ENCODE results near the gene FAM83E. TPM values are rescaled to one million over a fixed set of nuclear protein-coding genes. Genes with fewer than 3 reads are reported as not detected.

The FAM83E gene
- total RNA-seq, 2 experiments from 2014 or later = 3.0 to 3.7 TPM

- Histone ChIP-seq H4K20me1 (ENCODE audit: insufficient read depth, low read length) (no peaks in the 10 kb centered on the region), H3K9me3 (ENCODE audit: low read length) (no peaks in the 10 kb centered on the region), H3K36me3 (ENCODE audit: insufficient read depth, low read length) (no peaks in the 10 kb centered on the region), H3K4me1 (ENCODE audit: insufficient read depth, low read length, poor library complexity, severe bottlenecking) (peaks cover 5% of the 10 kb centered on the region), H3K27ac (ENCODE audit: low read depth, low read length, poor library complexity, severe bottlenecking) (no peak overlapping the region), H2AFZ (ENCODE audit: low read length) (no peak overlapping the region), H3K9me2 (ENCODE audit: insufficient read depth, low read length) (no peaks in the 10 kb centered on the region), H3K4me3 (ENCODE audit: low read depth, low read length, poor library complexity, severe bottlenecking) (no peak overlapping the region), H3K4me2 (ENCODE audit: low read length) (no peak overlapping the region), H3K79me2 (ENCODE audit: insufficient read depth, low read depth, low read length) (no peaks in the 10 kb centered on the region)
- TF ChIP-seq EZH2phosphoT487 (IDR thresholded peaks at IDR 0.05; ENCODE audit: borderline replicate concordance, low read depth, low read length) (no peak), CTCF (conservative IDR thresholded peaks at IDR 0.05; ENCODE audit: low read length) (no peak)
- CTCF ChIA-PET (ENCODE audit: unreplicated experiment) = no interaction called here
- no peak for DNase-seq (ENCODE audit: low spot score)
- POLR2A ChIA-PET = no interaction called here
- BruUV-seq (replicated peaks) = no TSS peak
- intact Hi-C loops (cut with micrococcal nuclease; ENCODE audit: unreplicated experiment) = no loop called here
Measured at GRCh38 chr19:48569814-48570213, 45.1 kb downstream of the FAM83E start.

DNA sequence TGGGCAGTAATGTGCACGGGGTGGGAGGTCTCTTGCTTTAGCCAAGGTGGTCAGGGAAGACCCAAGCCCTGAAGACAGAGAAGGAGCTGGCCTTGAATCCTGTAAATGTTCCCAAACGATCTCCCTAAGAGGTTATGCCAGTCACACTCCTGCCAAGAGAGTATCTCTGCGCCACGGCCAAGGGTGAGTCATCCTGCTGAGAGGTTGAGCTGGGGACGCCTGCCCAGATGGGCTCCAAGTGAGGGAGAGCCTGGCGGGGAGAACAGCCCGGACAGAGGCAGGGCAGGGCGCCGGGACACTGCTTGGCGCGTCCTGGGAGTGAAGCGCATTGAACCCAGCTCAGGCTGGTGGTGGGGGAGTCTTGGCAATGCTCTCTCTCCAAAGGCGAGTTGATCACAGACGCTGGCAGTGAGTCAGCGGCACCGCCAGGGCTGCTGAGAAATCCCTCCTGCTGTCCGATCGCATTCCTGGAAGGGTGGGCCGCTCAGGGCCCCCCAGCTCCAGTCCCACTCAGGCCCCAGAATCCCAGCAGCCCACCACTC, 46.5 kb downstream of the FAM83E start:
- Histone ChIP-seq H3K4me2 (ENCODE audit: low read length) (no peak overlapping the region), H3K4me1 (ENCODE audit: insufficient read depth, low read length, poor library complexity, severe bottlenecking) (no peaks in the 10 kb centered on the region), H3K36me3 (ENCODE audit: insufficient read depth, low read length) (no peaks in the 10 kb centered on the region), H3K4me3 (ENCODE audit: low read depth, low read length, poor library complexity, severe bottlenecking) (no peak overlapping the region), H4K20me1 (ENCODE audit: insufficient read depth, low read length) (no peaks in the 10 kb centered on the region), H3K9me3 (ENCODE audit: low read length) (no peaks in the 10 kb centered on the region), H3K79me2 (ENCODE audit: insufficient read depth, low read depth, low read length) (no peaks in the 10 kb centered on the region), H3K27ac (ENCODE audit: low read depth, low read length, poor library complexity, severe bottlenecking) (no peak overlapping the region), H3K9me2 (ENCODE audit: insufficient read depth, low read length) (no peaks in the 10 kb centered on the region), H2AFZ (ENCODE audit: low read length) (no peak overlapping the region)
- no peak for TF ChIP-seq EZH2phosphoT487 (IDR thresholded peaks at IDR 0.05; ENCODE audit: borderline replicate concordance, low read depth, low read length)
- ChIA-PET POLR2A (interaction anchor here (0.6 to 0.7 kb wide), 2 partner anchors 13 to 36 kb away, joined by 3 read pairs; no protein-coding TSS in a partner anchor), CTCF (ENCODE audit: unreplicated experiment) (no interaction called here)
- intact Hi-C loops (cut with micrococcal nuclease; ENCODE audit: unreplicated experiment) = no loop called here
- BruUV-seq (replicated peaks) = no TSS peak
- DNase-seq (ENCODE audit: low spot score) = no peak

DNA sequence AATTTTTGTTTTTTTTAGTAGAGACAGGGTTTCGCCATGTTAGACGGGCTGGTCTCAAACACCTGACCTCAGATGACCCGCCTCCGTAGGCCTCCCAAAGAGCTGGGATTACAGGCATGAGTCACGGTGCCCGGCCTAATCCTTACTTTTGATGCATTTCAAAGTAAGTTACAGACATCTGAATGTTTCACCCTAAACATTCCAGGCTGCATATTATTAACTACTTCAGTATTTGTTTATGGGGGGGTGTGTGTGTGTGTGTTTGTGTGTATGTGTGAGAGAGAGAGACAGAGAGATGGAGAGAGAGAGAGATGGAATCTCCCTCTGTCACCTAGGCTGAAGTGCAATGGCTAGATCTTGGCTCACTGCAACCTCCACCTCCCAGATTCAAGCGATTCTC, 49.8 kb downstream of the FAM83E start:
- BruUV-seq (replicated peaks) = no TSS peak
- Histone ChIP-seq H3K79me2 (ENCODE audit: insufficient read depth, low read depth, low read length) (no peaks in the 10 kb centered on the region), H2AFZ (ENCODE audit: low read length) (no peak overlapping the region), H3K27ac (ENCODE audit: low read depth, low read length, poor library complexity, severe bottlenecking) (no peak overlapping the region), H4K20me1 (ENCODE audit: insufficient read depth, low read length) (no peaks in the 10 kb centered on the region), H3K36me3 (ENCODE audit: insufficient read depth, low read length) (no peaks in the 10 kb centered on the region), H3K9me3 (ENCODE audit: low read length) (no peaks in the 10 kb centered on the region), H3K4me2 (ENCODE audit: low read length) (no peak overlapping the region), H3K4me3 (ENCODE audit: low read depth, low read length, poor library complexity, severe bottlenecking) (no peak overlapping the region), H3K4me1 (ENCODE audit: insufficient read depth, low read length, poor library complexity, severe bottlenecking) (no peaks in the 10 kb centered on the region), H3K9me2 (ENCODE audit: insufficient read depth, low read length) (no peaks in the 10 kb centered on the region)
- intact Hi-C loops (cut with micrococcal nuclease; ENCODE audit: unreplicated experiment) = no loop called here
- POLR2A ChIA-PET = no interaction called here
- TF ChIP-seq CTCF (conservative IDR thresholded peaks at IDR 0.05; ENCODE audit: low read length) (no peak), EZH2phosphoT487 (IDR thresholded peaks at IDR 0.05; ENCODE audit: borderline replicate concordance, low read depth, low read length) (no peak)
- CTCF ChIA-PET (ENCODE audit: unreplicated experiment) = no interaction called here
- no peak for DNase-seq (ENCODE audit: low spot score)

Other genes with a start within 250 kb of the FAM83E start
- gene KDELR1, start 223.5 kb downstream of the FAM83E start, total RNA-seq (2014; rRNA removed; shearing (Covaris generic)) = 26.2 and 38.8 TPM in 2 replicates
- gene KDELR1, start 223.5 kb downstream of the FAM83E start, total RNA-seq (2022) = 63.8 and 74.0 TPM in 2 replicates
- not detected in 2 replicates for gene GRIN2D, start 221.4 kb downstream of the FAM83E start, total RNA-seq (2014; rRNA removed; shearing (Covaris generic))
- 0.06 and 0.11 TPM in 2 replicates for gene GRIN2D, start 221.4 kb downstream of the FAM83E start, total RNA-seq (2022)
- gene GRWD1, start 169.1 kb downstream of the FAM83E start, total RNA-seq (2014; rRNA removed; shearing (Covaris generic)) = 34.4 and 35.8 TPM in 2 replicates
- gene GRWD1, start 169.1 kb downstream of the FAM83E start, total RNA-seq (2022) = 26.3 and 32.1 TPM in 2 replicates
- 0.57 and 0.85 TPM in 2 replicates for gene KCNJ14, start 159.5 kb downstream of the FAM83E start, total RNA-seq (2014; rRNA removed; shearing (Covaris generic))
- gene KCNJ14, start 159.5 kb downstream of the FAM83E start, total RNA-seq (2022) = 2.5 and 2.6 TPM in 2 replicates
- gene CYTH2, start 145.7 kb downstream of the FAM83E start, total RNA-seq (2014; rRNA removed; shearing (Covaris generic)) = 44.0 and 46.6 TPM in 2 replicates
- gene CYTH2, start 145.7 kb downstream of the FAM83E start, total RNA-seq (2022) = 53.2 and 74.8 TPM in 2 replicates
- 1.3 and 2.3 TPM in 2 replicates for gene LMTK3, start 103.2 kb downstream of the FAM83E start, total RNA-seq (2014; rRNA removed; shearing (Covaris generic))
- gene LMTK3, start 103.2 kb downstream of the FAM83E start, total RNA-seq (2022) = 9.7 and 11.5 TPM in 2 replicates
- gene SULT2B1, start 62.9 kb downstream of the FAM83E start, total RNA-seq (2014; rRNA removed; shearing (Covaris generic)) = not detected in 2 replicates
- not detected in 2 replicates for gene SULT2B1, start 62.9 kb downstream of the FAM83E start, total RNA-seq (2022)
- gene SPACA4, start 8.3 kb downstream of the FAM83E start, total RNA-seq (2014; rRNA removed; shearing (Covaris generic)) = not detected in 2 replicates
- gene SPACA4, start 8.3 kb downstream of the FAM83E start, total RNA-seq (2022) = not detected in 2 replicates
- gene RPL18, start 4.1 kb upstream of the FAM83E start, total RNA-seq (2014; rRNA removed; shearing (Covaris generic)) = 3,527 and 5,064 TPM in 2 replicates
- 1,333 and 1,494 TPM in 2 replicates for gene RPL18, start 4.1 kb upstream of the FAM83E start, total RNA-seq (2022)
- 12.4 and 18.2 TPM in 2 replicates for gene SPHK2, start 4.4 kb upstream of the FAM83E start, total RNA-seq (2014; rRNA removed; shearing (Covaris generic))
- 33.3 and 34.8 TPM in 2 replicates for gene SPHK2, start 4.4 kb upstream of the FAM83E start, total RNA-seq (2022)
- gene DBP, start 22.3 kb upstream of the FAM83E start, total RNA-seq (2014; rRNA removed; shearing (Covaris generic)) = 20.8 and 35.6 TPM in 2 replicates
- 15.7 and 19.0 TPM in 2 replicates for gene DBP, start 22.3 kb upstream of the FAM83E start, total RNA-seq (2022)
- gene CA11, start 31.1 kb upstream of the FAM83E start, total RNA-seq (2014; rRNA removed; shearing (Covaris generic)) = 2.5 and 2.7 TPM in 2 replicates
- 4.6 and 10.8 TPM in 2 replicates for gene CA11, start 31.1 kb upstream of the FAM83E start, total RNA-seq (2022)
- gene NTN5, start 57.9 kb upstream of the FAM83E start, total RNA-seq (2014; rRNA removed; shearing (Covaris generic)) = 0.16 TPM in 1 of 2 replicates, not detected in the other
- gene NTN5, start 57.9 kb upstream of the FAM83E start, total RNA-seq (2022) = 0.20 and 0.53 TPM in 2 replicates
- gene FUT2, start 80.9 kb upstream of the FAM83E start, total RNA-seq (2014; rRNA removed; shearing (Covaris generic)) = not detected in 2 replicates
- gene FUT2, start 80.9 kb upstream of the FAM83E start, total RNA-seq (2022) = not detected in 2 replicates
- gene MAMSTR, start 104.6 kb upstream of the FAM83E start, total RNA-seq (2014; rRNA removed; shearing (Covaris generic)) = 1.1 and 1.2 TPM in 2 replicates
- gene MAMSTR, start 104.6 kb upstream of the FAM83E start, total RNA-seq (2022) = 1.2 and 1.8 TPM in 2 replicates
- gene RASIP1, start 125.5 kb upstream of the FAM83E start, total RNA-seq (2014; rRNA removed; shearing (Covaris generic)) = 0.09 TPM in 1 of 2 replicates, not detected in the other
- 0.31 and 0.36 TPM in 2 replicates for gene RASIP1, start 125.5 kb upstream of the FAM83E start, total RNA-seq (2022)
- gene IZUMO1, start 131.8 kb upstream of the FAM83E start, total RNA-seq (2014; rRNA removed; shearing (Covaris generic)) = not detected in 2 replicates
- gene IZUMO1, start 131.8 kb upstream of the FAM83E start, total RNA-seq (2022) = not detected in 2 replicates
- 0.03 and 0.08 TPM in 2 replicates for gene FUT1, start 137.6 kb upstream of the FAM83E start, total RNA-seq (2014; rRNA removed; shearing (Covaris generic))
- not detected in 2 replicates for gene FUT1, start 137.6 kb upstream of the FAM83E start, total RNA-seq (2022)
- gene FGF21, start 140.4 kb upstream of the FAM83E start, total RNA-seq (2014; rRNA removed; shearing (Covaris generic)) = not detected in 2 replicates
- not detected in 2 replicates for gene FGF21, start 140.4 kb upstream of the FAM83E start, total RNA-seq (2022)
- gene BCAT2, start 196.0 kb upstream of the FAM83E start, total RNA-seq (2014; rRNA removed; shearing (Covaris generic)) = 44.5 and 47.2 TPM in 2 replicates
- 35.9 and 53.0 TPM in 2 replicates for gene BCAT2, start 196.0 kb upstream of the FAM83E start, total RNA-seq (2022)
- gene HSD17B14, start 221.4 kb upstream of the FAM83E start, total RNA-seq (2014; rRNA removed; shearing (Covaris generic)) = 4.5 and 4.9 TPM in 2 replicates
- 1.8 and 3.2 TPM in 2 replicates for gene HSD17B14, start 221.4 kb upstream of the FAM83E start, total RNA-seq (2022)

Data from OCI-LY7 (cell line).